ENCODE data around the gene PLEKHG4B.

- no peak for TF ChIP-seq POLR2A (IDR thresholded peaks at IDR 0.05)
- TF ChIP-seq CTCF (IDR thresholded peaks at IDR 0.05): no peak
Observed at GRCh38 chr5:51500-51823, 40.5 kb upstream of the PLEKHG4B start.
